Lower lobe of right lung (tissue), 2 donors: ENCODE results near the gene GNRH2. TPM values are rescaled to one million over a fixed set of nuclear protein-coding genes. Genes with fewer than 3 reads are reported as not detected.
"Not testable (repeated sequence)": the region's sequence is repeated elsewhere in the genome, so short reads cannot be mapped to it uniquely, and the experiment has no call there.

Source experiments
- ATAC-seq, 2 donors: fragments of 200-7000 bp; cut with Tn5 transposase; one replicate each; pipeline ENCODE4 v1.9.1; 2020 to 2022; ENCODE audit warnings: mild to moderate bottlenecking in 2 of 2, moderate library complexity in 2 of 2
- DNase-seq: peaks from one replicate; pipeline ENCODE4 v3.0.0-alpha.2; 2020
- H3K27ac ChIP-seq: fragments of 200-600 bp; one replicate; pipeline ENCODE4 v1.8.0; 2022
- H3K27me3 ChIP-seq: fragments of 200-600 bp; one replicate; pipeline ENCODE4 v1.8.0; 2022; ENCODE audit warnings: low read depth
- H3K36me3 ChIP-seq: fragments of 200-600 bp; one replicate; pipeline ENCODE4 v1.8.0; 2022; ENCODE audit warnings: mild to moderate bottlenecking
- H3K4me1 ChIP-seq: fragments of 200-600 bp; one replicate; pipeline ENCODE4 v1.8.0; 2022
- H3K4me3 ChIP-seq: fragments of 200-600 bp; one replicate; pipeline ENCODE4 v1.8.0; 2022; ENCODE audit warnings: mild to moderate bottlenecking
- H3K9me3 ChIP-seq: fragments of 200-600 bp; one replicate; pipeline ENCODE4 v1.8.0; 2022
- intact Hi-C: fragments of 100-400 bp; cut with DNase I; formaldehyde crosslinking; loops from one replicate; pipeline ENCODE4 v1.11.0; 2022
- total RNA-seq: library from RNA; stranded (reverse); fragmentation: NEBNext Ultra II Directional; extraction: Animal tissue kit (Norgen Biotek cat#: 25700); gene quantifications from one replicate; pipeline ENCODE4 v1.2.1, GENCODE V29; 2021
- TF ChIP-seq, protein P1 (sequence below): fragments of 200-600 bp; IDR thresholded peaks from one replicate; pipeline ENCODE4 v1.8.0; 2022; ENCODE audit warnings: antibody characterized with exemption, mild to moderate bottlenecking
- donor health status: DM: no; HTN: yes; CAD: no; lungs with severe emphysema.

Gene GNRH2
- total RNA-seq, 1 donor from 2014 or later: not detected

DNA sequence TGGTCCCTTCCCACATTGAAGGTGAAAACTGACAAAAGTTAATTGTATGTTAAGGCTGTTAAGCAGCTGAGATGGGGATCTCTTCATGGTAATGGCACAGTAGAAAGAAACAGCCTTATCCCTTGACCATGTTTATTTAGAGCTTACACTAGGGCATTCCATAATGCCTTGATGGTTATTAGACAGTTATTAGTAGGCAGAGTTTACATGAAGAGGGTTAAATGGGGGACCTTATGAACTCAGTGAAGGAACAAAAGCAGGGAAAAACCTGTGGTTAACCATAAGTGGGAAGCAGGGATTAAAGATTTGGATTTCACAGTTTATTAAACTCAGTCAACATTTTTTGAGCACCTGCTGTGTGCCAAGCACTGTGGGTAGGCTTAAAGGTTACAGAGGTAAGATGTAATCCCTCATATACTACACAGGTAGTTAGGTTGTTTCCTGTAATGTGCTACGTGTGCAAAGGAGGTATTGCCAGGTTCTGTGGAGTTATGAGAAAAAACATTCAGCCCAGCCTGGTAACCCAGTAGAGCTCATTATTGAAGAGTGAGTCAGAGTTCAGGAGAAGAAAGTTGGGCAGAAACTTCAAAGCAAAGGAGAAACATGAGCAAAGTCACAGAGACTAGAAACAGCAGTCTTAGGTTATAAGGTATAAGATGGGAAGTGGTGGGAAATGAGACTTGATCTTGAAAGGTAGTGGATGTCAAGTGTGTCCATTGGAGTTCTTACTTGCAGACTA lies 32.3 kb upstream of the GNRH2 start:
- no peak for DNase-seq
- no peak overlapping the region for H3K27ac ChIP-seq
- H3K27me3 ChIP-seq: no peaks in the 10 kb centered on the region
- no peaks in the 10 kb centered on the region for H3K4me1 ChIP-seq
- no peaks in the 10 kb centered on the region for H3K9me3 ChIP-seq
- no peak overlapping the region for H3K4me3 ChIP-seq
- intact Hi-C loops: no loop called here
- no peak for ATAC-seq
- peaks cover 75% of the 10 kb centered on the region for H3K36me3 ChIP-seq
- TF ChIP-seq, protein P1, sequence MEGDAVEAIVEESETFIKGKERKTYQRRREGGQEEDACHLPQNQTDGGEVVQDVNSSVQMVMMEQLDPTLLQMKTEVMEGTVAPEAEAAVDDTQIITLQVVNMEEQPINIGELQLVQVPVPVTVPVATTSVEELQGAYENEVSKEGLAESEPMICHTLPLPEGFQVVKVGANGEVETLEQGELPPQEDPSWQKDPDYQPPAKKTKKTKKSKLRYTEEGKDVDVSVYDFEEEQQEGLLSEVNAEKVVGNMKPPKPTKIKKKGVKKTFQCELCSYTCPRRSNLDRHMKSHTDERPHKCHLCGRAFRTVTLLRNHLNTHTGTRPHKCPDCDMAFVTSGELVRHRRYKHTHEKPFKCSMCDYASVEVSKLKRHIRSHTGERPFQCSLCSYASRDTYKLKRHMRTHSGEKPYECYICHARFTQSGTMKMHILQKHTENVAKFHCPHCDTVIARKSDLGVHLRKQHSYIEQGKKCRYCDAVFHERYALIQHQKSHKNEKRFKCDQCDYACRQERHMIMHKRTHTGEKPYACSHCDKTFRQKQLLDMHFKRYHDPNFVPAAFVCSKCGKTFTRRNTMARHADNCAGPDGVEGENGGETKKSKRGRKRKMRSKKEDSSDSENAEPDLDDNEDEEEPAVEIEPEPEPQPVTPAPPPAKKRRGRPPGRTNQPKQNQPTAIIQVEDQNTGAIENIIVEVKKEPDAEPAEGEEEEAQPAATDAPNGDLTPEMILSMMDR: no peak

DNA sequence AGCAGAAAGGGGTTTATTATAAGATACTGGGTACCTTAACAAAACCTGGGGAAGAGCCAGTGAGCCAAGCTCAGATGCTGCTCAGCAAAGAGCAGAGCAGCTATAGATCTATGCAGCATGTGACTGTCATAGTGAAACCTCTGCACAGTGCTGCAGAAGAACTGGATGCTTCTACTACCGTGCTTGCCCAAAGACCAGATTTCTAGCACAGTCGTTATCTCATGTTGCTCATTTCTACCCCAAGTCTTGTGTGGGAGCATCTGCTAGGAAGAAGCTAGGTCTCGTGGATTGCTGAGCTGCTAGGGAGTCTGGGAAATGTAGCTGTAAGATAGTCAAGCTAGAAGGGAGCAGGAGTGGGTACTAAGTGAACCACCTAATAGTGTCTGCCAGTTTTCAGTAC lies 31.7 kb upstream of the GNRH2 start:
- ATAC-seq (no peak), DNase-seq (no peak)
- Histone ChIP-seq H3K4me3 (no peak overlapping the region), H3K27ac (no peak overlapping the region), H3K4me1 (no peaks in the 10 kb centered on the region), H3K27me3 (no peaks in the 10 kb centered on the region), H3K9me3 (no peaks in the 10 kb centered on the region), H3K36me3 (peaks cover 75% of the 10 kb centered on the region)
- TF ChIP-seq, protein P1: no peak
- intact Hi-C loops: no loop called here

DNA sequence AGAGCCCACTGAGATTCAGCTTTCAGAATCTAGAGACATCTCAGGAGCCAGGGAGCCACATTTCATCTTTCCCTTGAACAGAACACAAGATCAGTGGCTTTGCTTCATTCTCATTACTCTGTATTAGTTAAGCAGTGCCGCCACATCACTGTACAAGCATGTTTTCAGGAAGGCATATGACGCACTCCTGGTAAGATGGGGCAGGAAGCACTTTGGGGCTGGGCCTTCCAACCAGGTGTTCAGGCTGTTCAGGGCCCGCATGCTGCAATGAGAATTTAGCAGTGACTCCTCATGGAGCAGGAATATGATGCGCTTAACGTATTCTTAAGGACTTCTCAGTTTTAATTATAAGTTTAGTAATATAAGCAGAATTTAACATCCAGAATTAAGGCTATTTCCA lies 29.7 kb upstream of the GNRH2 start:
- intact Hi-C loops: no loop called here

DNA sequence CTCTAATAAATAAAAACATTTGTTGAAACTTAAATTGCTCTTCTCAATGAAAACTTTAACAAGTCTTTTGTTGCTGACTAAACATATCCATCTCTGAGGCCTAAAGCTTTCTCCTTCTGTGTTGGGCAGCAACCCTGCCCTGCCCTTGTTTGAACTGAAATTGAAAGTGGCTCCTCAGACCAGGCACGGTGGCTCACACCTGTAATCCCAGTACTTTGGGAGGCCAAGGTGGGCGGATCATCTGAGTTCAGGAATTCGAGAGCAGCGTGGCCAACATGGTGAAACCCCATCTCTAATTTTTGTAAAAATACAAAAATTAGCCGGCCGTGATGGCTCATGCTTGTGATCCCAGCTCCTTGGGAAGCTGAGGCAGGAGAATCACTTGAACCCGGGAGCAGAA lies 29.2 kb upstream of the GNRH2 start:
- H3K27me3 ChIP-seq: no peaks in the 10 kb centered on the region
- H3K36me3 ChIP-seq: peaks cover 65% of the 10 kb centered on the region
- intact Hi-C loops: no loop called here
- no peaks in the 10 kb centered on the region for H3K9me3 ChIP-seq
- ATAC-seq (no peak), DNase-seq (no peak)
- H3K4me1 ChIP-seq: no peaks in the 10 kb centered on the region
- H3K27ac ChIP-seq: no peak overlapping the region
- H3K4me3 ChIP-seq: no peak overlapping the region
- TF ChIP-seq, protein P1: no peak

More for the DNA sequence above, 29.7 kb upstream of the GNRH2 start:
- TF ChIP-seq, protein P1: no peak
- Histone ChIP-seq H3K36me3 (peaks cover 68% of the 10 kb centered on the region), H3K9me3 (no peaks in the 10 kb centered on the region), H3K4me3 (no peak overlapping the region), H3K4me1 (no peaks in the 10 kb centered on the region), H3K27ac (no peak overlapping the region), H3K27me3 (no peaks in the 10 kb centered on the region)
- no peak for ATAC-seq
- DNase-seq: no peak

DNA sequence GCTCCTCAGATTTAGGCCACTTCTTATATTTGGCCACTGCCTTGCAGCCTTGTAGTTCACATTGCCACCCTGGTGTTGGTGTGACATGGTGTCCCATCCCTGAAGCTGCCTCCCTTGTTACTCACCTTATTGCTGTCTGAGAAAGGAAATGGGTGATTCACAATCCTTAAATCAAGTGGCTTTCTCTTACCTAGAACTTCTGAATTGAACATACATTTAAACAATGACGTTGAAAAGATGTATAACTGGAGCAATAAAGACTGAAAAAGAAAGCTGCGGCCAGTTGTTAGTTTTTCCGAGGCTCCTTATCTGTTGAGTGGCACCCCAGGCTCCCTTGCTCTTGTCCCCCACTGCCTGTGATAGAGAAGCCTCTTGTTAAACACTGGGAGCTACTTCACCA lies 28.8 kb upstream of the GNRH2 start:
- no peak overlapping the region for H3K27ac ChIP-seq
- H3K36me3 ChIP-seq: peaks cover 60% of the 10 kb centered on the region
- intact Hi-C loops: no loop called here
- DNase-seq (no peak), ATAC-seq (no peak)
- TF ChIP-seq, protein P1: no peak
- H3K27me3 ChIP-seq: no peaks in the 10 kb centered on the region
- no peaks in the 10 kb centered on the region for H3K9me3 ChIP-seq
- no peak overlapping the region for H3K4me3 ChIP-seq
- H3K4me1 ChIP-seq: no peaks in the 10 kb centered on the region

DNA sequence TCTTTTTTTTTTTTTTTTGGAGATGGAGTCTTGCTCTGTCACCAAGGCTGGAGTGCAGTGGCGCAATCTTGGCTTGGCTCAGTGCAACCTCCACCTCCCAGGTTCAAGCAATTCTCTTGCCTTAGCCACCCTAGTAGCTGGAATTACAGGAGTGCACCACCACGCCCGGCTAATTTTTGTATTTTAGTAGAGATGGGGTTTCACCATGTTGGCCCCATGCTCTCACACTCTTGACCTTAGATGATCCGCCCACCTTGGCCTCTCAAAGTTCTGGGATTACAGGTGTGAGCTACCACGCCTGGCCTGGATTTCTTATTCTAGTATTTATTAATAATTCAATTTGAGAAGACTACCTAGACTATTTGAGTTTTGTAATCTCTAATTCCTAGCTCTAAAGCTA lies 28.1 kb upstream of the GNRH2 start:
- not testable (repeated sequence) for H3K27me3 ChIP-seq, H3K27ac ChIP-seq

More for the DNA sequence above, 28.1 kb upstream of the GNRH2 start:
- H3K9me3 ChIP-seq, intact Hi-C loops, H3K4me3 ChIP-seq, DNase-seq, ATAC-seq, H3K4me1 ChIP-seq: not testable (repeated sequence)
- H3K36me3 ChIP-seq: peaks cover 55% of the 10 kb centered on the region
